ENCODE results near the gene CD3E. TPM values are rescaled to one million over a fixed set of nuclear protein-coding genes. Genes with fewer than 3 reads are reported as not detected.

CD3E gene
- total RNA-seq, 1 donor from 2014 or later = not detected

DNA sequence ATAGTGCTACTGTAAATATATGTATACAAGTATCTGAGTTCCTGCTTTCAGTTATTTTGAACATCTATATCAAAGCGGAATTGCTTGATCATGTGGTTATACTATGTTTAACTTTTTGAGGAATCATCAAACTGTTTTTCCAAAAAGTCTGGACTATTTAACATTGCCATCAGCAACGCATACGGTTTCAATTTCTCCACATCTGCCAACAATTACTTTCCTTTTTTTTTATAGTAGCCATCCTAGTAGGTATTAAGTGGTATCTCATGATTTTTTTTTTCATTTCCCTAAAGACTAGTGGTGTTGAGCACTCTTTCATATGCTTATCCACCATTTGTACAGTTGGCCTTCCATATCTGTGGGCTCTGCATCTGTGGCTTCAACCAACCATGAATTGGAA lies 53.5 kb downstream of the CD3E start:
- Mint-ChIP-seq H3K27ac (no peak overlapping the region), H3K9me3 (ENCODE audit: low read depth) (no peaks in the 10 kb centered on the region), H3K4me3 (ENCODE audit: low read depth) (no peak overlapping the region), H3K36me3 (ENCODE audit: insufficient read depth) (no peaks in the 10 kb centered on the region), H3K27me3 (peaks cover 15% of the 10 kb centered on the region), H3K4me1 (ENCODE audit: low read depth) (peaks cover 8% of the 10 kb centered on the region)
- no peak for DNase-seq (ENCODE audit: low spot score, unreplicated experiment)
- TF ChIP-seq, protein P1, sequence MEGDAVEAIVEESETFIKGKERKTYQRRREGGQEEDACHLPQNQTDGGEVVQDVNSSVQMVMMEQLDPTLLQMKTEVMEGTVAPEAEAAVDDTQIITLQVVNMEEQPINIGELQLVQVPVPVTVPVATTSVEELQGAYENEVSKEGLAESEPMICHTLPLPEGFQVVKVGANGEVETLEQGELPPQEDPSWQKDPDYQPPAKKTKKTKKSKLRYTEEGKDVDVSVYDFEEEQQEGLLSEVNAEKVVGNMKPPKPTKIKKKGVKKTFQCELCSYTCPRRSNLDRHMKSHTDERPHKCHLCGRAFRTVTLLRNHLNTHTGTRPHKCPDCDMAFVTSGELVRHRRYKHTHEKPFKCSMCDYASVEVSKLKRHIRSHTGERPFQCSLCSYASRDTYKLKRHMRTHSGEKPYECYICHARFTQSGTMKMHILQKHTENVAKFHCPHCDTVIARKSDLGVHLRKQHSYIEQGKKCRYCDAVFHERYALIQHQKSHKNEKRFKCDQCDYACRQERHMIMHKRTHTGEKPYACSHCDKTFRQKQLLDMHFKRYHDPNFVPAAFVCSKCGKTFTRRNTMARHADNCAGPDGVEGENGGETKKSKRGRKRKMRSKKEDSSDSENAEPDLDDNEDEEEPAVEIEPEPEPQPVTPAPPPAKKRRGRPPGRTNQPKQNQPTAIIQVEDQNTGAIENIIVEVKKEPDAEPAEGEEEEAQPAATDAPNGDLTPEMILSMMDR (IDR thresholded peaks at IDR 0.05; ENCODE audit: unreplicated experiment) = no peak

DNA sequence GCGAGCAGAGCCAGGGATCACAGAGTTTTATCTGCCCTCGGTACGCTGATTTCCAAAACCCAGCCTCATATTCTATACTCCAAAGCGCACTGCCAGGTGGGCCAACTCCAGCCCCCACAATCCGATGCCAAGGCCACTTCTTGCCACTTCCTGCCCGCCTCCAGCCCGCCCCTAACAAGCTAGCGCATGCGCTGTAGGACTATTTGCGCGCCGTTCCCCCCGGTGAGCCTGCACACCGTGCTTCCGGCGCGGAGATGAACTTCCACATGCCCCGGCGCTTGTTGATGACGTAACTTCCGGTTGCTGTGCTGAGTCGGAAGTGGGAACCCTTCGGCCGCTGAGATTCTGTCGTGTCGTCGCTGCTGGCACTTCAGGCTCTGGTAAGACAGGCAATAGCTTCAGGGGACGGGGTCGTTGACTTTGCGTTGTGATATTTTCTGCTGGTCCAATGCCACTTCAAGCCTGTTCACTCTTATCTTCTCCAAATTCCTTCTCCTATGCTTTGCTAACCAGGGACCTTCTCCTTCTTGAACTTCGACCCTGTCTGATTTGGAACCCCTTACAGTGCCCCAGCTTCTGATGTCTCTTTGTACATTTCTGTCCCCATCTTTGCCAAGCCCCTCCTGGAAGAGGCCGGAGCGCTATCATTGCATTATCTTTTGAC lies 54.9 kb downstream of the CD3E start, which contains the start of gene UBE4A:
Gene UBE4A (plus strand): TSS at position 306 of the 664 bp plus-strand sequence. CDS start 5,481 bp downstream, outside the sequence.
- peak within 1 kb of the TSS; percentile 93 for H3K27ac Mint-ChIP-seq
- H3K27me3 Mint-ChIP-seq = peaks cover 15% of the 10 kb centered on the region
- peak; percentile 87 for DNase-seq (ENCODE audit: low spot score, unreplicated experiment)
- peaks cover 8% of the 10 kb centered on the region for H3K4me1 Mint-ChIP-seq (ENCODE audit: low read depth)
- TF ChIP-seq, protein P1 (IDR thresholded peaks at IDR 0.05; ENCODE audit: unreplicated experiment) = no peak
- H3K9me3 Mint-ChIP-seq (ENCODE audit: low read depth) = no peaks in the 10 kb centered on the region
- no peaks in the 10 kb centered on the region for H3K36me3 Mint-ChIP-seq (ENCODE audit: insufficient read depth)
- peak within 1 kb of the TSS; percentile 93 for H3K4me3 Mint-ChIP-seq (ENCODE audit: low read depth)

- TF ChIP-seq, protein P1 (IDR thresholded peaks at IDR 0.05; ENCODE audit: unreplicated experiment) = no peak
- Mint-ChIP-seq H3K27ac (no peak overlapping the region), H3K4me1 (ENCODE audit: low read depth) (peaks cover 10% of the 10 kb centered on the region), H3K9me3 (ENCODE audit: low read depth) (no peaks in the 10 kb centered on the region), H3K4me3 (ENCODE audit: low read depth) (no peak overlapping the region), H3K36me3 (ENCODE audit: insufficient read depth) (peaks cover 16% of the 10 kb centered on the region), H3K27me3 (no peaks in the 10 kb centered on the region)
- DNase-seq (ENCODE audit: low spot score, unreplicated experiment) = no peak
Observed at GRCh38 chr11:118364956-118365615, 60.6 kb downstream of the CD3E start.

Other genes with a start within 250 kb of the CD3E start
- gene TMPRSS4, start 227.7 kb upstream of the CD3E start, total RNA-seq = 11.3 and 12.1 TPM in 2 replicates
- gene SMIM35, start 217.8 kb upstream of the CD3E start, total RNA-seq = not detected in 2 replicates
- 0.16 TPM in 1 of 2 replicates, not detected in the other for gene SCN4B, start 151.9 kb upstream of the CD3E start, total RNA-seq
- gene SCN2B, start 128.1 kb upstream of the CD3E start, total RNA-seq = 0.05 and 0.07 TPM in 2 replicates
- gene JAML, start 79.7 kb upstream of the CD3E start, total RNA-seq = 0.22 and 0.60 TPM in 2 replicates
- gene MPZL3, start 52.4 kb upstream of the CD3E start, total RNA-seq = 6.3 and 7.4 TPM in 2 replicates
- gene MPZL2, start 40.4 kb upstream of the CD3E start, total RNA-seq = 22.4 and 22.9 TPM in 2 replicates
- not detected in 2 replicates for gene CD3D, start 38.0 kb downstream of the CD3E start, total RNA-seq
- not detected in 2 replicates for gene CD3G, start 39.6 kb downstream of the CD3E start, total RNA-seq
- 49.2 and 49.8 TPM in 2 replicates for gene UBE4A, start 54.9 kb downstream of the CD3E start, total RNA-seq
- gene ATP5MG, start 96.9 kb downstream of the CD3E start, total RNA-seq = 189 and 192 TPM in 2 replicates
- gene KMT2A, start 131.8 kb downstream of the CD3E start, total RNA-seq = 89.1 and 94.6 TPM in 2 replicates
- 2.2 and 3.3 TPM in 2 replicates for gene TTC36, start 222.7 kb downstream of the CD3E start, total RNA-seq
- gene TMEM25, start 226.5 kb downstream of the CD3E start, total RNA-seq = 53.5 and 59.5 TPM in 2 replicates